ENCODE results near the gene NCKAP5.
"Not testable (repeated sequence)": the region's sequence is repeated elsewhere in the genome, so short reads cannot be mapped to it uniquely, and the experiment has no call there.

NCKAP5 gene

GRCh38 chr2:132825601-132826000 is 742.7 kb downstream of the NCKAP5 start:
- DNase-seq = no peak

DNA sequence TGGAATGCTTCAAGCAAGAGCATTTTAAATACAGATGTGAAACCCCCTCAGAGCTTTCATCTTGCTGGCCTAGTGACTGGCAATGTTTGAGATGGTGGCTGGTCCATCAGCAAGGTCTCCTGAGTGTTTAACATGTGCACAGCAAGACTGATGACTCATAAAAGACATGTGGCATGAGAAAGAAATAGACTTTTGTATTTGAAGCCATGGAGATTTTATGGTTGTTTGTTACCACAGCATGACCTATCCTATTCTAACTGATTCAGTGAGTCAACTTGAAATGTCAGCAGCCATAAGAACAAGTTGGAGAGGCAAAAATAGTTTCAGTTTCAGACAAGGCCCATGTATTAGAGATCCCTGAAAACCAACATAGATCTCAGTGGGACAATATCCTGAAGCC is 743.5 kb downstream of the NCKAP5 start:
- no peak for DNase-seq

GRCh38 chr2:132816234-132816633 is 752.0 kb downstream of the NCKAP5 start:
- no peak for DNase-seq

GRCh38 chr2:132815516-132815915 is 752.7 kb downstream of the NCKAP5 start:
- no peak for DNase-seq

- DNase-seq = no peak
These were observed 753.6 kb downstream of the NCKAP5 start for GRCh38 chr2:132814651-132815050.

- no peak for DNase-seq
These were observed 754.8 kb downstream of the NCKAP5 start for GRCh38 chr2:132813422-132813821.

GRCh38 chr2:132811148-132811915 is 756.9 kb downstream of the NCKAP5 start:
- no peak for DNase-seq

GRCh38 chr2:132809962-132810361 is 758.3 kb downstream of the NCKAP5 start:
- DNase-seq = not testable (repeated sequence)

GRCh38 chr2:132804051-132804450 is 764.2 kb downstream of the NCKAP5 start:
- DNase-seq = peak; percentile 5

DNA sequence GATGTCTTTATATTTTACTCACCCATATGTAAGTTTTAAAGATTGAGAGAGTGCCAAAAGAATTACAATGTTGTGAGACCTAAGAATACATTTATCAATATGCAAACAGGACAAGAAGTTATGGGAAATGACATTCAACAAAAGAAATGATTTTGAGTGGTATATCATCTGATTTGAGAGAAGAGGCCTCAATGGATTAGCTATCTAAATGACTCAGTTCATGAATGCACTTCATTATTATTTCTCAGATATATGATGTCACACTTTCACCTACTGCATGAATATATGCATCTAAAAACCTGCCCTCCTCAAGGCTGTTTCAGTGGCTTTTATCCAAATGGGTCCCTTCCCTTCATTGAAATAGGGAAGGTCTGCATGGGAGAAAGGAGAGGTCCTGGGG is 769.9 kb downstream of the NCKAP5 start:
- no peak for DNase-seq

- no peak for DNase-seq
These were observed 770.7 kb downstream of the NCKAP5 start for GRCh38 chr2:132797556-132797955.

DNA sequence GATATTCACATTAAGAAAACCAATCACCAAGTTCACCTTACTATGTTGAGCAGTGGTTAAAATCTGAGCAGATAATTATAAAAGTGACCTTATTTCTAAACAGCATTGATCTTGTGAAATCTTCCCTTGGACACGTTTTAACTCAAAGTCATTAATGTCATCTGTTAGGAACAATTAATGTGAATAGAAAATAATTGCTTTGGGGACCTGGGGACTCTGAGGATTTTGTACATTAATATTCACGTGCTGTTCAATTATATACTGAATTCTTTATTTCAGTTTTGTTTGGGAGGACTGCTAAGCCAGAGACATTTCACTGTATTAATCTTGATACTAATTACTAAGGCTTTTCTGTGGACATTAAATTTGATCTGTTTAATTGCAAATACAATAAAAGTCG is 771.2 kb downstream of the NCKAP5 start:
- no peak for DNase-seq

GRCh38 chr2:132795220-132795619 is 773.0 kb downstream of the NCKAP5 start:
- DNase-seq = no peak

GRCh38 chr2:132793532-132793931 is 774.7 kb downstream of the NCKAP5 start:
- DNase-seq = no peak

DNA sequence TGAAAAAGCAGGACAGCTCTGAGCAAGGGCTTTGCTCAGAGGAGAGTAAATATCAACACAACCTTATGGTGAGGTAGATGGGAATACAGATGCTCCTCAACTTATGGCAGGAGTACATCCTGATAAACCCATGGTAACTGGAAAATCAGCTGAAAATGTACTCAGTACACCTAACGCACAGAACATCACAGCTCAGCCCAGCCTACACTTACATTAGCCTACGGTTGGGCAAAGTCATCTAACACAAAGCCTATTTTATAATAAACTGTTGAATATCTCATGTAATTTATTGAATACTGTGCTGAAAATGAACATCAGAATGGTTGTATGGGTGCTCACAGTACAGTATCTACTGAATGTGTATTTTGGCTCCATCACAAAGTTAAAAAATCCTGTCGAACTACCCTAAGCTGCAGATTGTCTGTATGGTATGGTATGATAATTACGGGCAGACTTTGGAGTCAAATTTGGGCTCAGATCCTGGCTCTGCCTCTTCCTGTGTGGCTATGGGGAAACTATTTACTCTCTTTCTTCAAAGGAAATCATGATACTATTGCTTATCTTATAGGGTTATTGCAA is 778.0 kb downstream of the NCKAP5 start:
- no peak for DNase-seq

- no peak for DNase-seq
These were observed 779.2 kb downstream of the NCKAP5 start for GRCh38 chr2:132789066-132789465.

DNA sequence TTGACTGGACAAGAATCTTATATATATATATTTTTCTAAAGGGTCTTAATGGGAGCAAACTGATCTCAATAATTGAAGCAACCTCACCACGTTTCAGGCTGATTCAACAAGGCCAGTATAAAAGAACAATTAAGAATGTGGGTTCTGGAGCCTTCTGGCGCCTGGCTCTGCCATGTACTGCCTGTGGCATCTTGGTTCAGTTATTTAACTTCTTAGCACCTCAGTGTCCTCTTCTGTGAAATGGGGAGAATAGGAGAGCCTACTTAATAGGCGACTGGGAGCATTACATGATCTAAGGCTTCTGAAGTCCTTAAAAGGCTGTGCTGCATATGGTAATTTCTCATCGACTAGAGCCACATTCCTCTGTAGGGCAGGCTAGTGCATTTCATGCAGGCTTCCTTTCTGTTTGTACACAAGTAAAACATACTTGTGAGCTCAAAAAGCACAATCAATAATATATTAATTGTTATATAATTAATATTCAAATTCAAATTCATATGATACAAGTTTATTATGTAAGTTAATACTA is 779.9 kb downstream of the NCKAP5 start:
- DNase-seq = no peak

DNA sequence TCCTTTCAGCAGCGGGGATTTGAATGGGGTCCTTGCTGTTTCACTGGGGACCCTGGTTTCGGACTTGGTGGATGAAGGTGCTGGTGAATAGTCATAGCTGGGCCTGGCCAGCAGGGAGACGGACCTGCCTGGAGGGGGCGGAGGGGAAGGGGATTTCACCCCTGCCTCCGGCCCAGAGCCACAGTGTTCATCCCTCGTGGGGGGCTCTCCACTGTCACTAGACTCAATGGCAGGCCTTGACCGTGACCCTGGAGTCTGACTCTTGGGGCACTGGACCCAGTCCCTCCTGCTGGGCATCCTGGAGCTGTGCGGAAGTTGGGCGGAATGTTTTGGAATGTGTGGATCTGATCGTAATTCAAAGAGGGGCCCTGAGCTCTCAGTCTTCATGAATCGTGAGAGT is 784.4 kb downstream of the NCKAP5 start:
- no peak for DNase-seq

DNA sequence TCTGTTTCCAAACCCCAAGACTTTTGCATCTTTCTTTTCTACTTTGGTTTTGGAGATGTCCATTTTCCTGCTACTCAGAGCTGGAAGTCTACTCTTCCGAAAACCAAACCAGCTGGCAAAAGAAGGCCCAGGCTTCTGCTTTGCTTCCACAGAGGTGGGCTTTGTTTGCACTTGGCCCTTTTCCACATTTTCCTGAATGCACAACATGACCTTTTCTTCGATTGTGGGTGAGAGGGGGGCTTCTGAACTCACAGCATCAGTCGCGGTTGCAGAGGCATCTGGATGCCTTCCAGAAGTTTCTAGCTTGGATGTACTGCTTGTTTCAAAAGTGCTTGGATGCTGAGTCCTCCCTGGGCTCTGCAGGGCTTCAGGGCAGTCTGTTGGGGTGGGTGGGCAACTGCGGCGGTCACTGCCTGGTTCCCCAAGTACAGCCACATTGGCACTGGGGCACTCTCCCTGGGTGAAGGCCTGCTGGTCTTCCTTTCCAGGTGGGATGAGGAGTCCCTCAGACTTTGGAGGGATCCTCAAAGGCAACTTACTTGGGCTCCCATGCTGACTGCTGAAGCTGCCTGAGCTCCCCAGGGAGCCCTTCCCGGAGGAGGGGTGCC is 786.0 kb downstream of the NCKAP5 start:
- no peak for DNase-seq

GRCh38 chr2:132780651-132781050 is 787.6 kb downstream of the NCKAP5 start:
- DNase-seq = no peak

DNA sequence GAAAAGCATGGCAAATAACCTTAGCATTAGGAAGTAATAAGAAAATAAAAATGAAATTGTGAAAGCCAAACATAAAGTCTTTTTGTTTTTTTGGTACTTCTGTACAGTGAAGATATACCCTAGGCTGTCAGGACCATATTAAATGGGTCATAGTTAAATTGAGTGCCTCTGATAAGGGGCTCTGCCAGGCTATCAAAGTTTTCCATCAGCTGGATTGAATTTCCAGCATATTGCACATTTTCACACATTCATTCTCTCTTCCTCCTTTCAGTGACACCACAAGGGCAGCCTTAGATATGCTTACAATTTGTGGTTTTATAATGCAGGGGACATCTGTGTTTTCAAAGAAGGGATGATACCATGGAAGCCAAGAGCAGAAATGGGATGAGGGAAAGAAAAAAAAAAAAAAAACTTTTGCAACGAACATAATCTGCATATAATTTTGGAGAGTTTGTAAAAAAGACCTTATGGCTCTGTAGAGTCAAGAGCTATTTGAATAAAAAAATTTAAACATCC is 789.0 kb downstream of the NCKAP5 start:
- no peak for DNase-seq

DNA sequence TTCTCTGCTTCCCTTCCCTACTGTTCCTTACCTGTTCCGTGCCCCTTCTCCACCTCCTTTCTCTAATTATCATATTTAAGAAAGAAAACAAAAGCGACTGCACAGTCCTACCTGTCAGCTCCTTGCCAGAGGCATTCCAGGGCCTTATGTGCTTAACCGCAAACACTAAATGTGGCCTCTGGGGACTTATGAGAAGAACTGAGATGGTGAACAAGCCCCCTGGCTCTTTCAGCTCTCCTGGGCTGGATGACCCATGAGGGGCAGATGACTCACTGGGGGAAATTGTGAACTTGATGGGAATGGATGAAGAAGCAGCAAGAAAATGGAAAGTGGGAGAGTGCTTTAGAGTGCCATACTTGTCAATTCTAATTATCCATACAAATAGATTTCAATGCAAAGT is 792.0 kb downstream of the NCKAP5 start:
- no peak for DNase-seq

DNA sequence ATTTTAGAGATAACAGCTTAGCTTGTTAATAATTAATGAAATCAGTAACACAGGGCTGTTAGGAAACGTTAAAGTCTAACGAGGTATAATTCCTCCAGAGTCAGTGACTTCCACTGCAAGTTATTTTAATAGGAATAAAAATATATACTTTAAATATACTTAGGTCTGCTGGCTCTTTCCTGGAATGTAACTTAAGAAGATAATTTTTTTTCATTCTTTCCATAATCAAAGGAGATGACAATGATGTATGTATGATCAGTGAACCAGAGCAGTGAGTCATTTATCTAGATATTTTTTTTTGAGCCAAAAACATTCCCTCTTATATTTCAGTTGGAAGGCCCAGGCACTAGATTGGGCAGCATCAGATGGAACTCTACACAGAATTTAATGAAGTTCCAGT is 794.1 kb downstream of the NCKAP5 start:
- no peak for DNase-seq

DNA sequence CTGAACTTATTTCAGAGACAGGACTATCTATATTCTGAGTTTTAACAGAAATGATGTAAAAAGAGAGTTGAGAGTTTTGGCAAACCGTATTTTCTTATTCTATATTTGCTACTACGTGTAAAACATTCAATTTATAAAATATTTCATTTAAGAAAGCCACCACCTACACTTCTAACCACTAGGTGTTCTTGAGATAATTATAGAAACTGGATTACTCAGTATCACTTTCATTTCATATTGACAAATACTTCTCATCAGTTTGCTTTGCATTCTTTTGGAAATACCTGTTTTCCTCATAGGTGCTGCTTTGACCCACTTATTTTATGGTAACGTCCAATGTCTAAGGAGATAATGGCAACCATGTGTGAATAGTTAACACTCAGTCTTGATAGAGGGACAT is 794.9 kb downstream of the NCKAP5 start:
- no peak for DNase-seq
